Gastroesophageal sphincter (tissue), 3 donors: ENCODE results near the gene ATG2A.

Experiments
- CTCF ChIP-seq, 4 experiments: fragments of 200-600 bp in 2 of 4; fragments of 450-650 bp in 2 of 4; sonication (generic) in 1 of 4; IDR thresholded peaks; one replicate each; pipeline ENCODE4 v1.5.1; 2017 to 2019; ENCODE audit warnings: antibody characterized with exemption in 4 of 4, mild to moderate bottlenecking in 2 of 4, moderate library complexity in 2 of 4
- EP300 ChIP-seq: sonication (generic); formaldehyde crosslinking; IDR thresholded peaks from one replicate; pipeline ENCODE4 v1.6.1; 2017; ENCODE audit warnings: antibody characterized with exemption, mild to moderate bottlenecking
- POLR2A ChIP-seq, 2 donors: fragments of 450-650 bp; IDR thresholded peaks; one replicate each; pipeline ENCODE4 v1.6.1; 2017; ENCODE audit warnings: antibody characterized with exemption in 2 of 2, mild to moderate bottlenecking in 2 of 2, moderate library complexity in 1 of 2
- POLR2AphosphoS5 ChIP-seq: sonication (generic); formaldehyde crosslinking; IDR thresholded peaks from one replicate; pipeline ENCODE4 v1.6.1; 2017; ENCODE audit warnings: antibody characterized with exemption

GRCh38 chr11:64911689-64912088 lies 5.3 kb downstream of the ATG2A start:
- TF ChIP-seq CTCF (IDR thresholded peaks at IDR 0.05) (no peak), POLR2AphosphoS5 (no peak), POLR2A (IDR thresholded peaks at IDR 0.05) (no peak), EP300 (no peak)
